HepG2 (cell line): Measurements from ENCODE around the gene GATA5. TPM values are rescaled to one million over a fixed set of nuclear protein-coding genes. Genes with fewer than 3 reads are reported as not detected.
A peak's percentile ranks its signal among the peaks of the same experiment; 100 is the strongest.

Experiments
- ARID4A ChIP-seq: sonication (generic); formaldehyde crosslinking; IDR thresholded peaks from 2 replicates; pipeline ENCODE4 v1.5.0; 2020; ENCODE audit warnings: mild to moderate bottlenecking, missing genetic modification reagents, borderline replicate concordance
- CBFB ChIP-seq: sonication (generic); formaldehyde crosslinking; IDR thresholded peaks from 2 replicates; pipeline ENCODE4 v1.4.0; 2020; ENCODE audit warnings: missing genetic modification reagents
- ISX ChIP-seq: sonication (generic); formaldehyde crosslinking; conservative IDR thresholded peaks from 2 replicates; pipeline ENCODE4 v1.5.0; 2020; ENCODE audit warnings: missing genetic modification reagents
- NFE2 ChIP-seq: sonication (generic); formaldehyde crosslinking; IDR thresholded peaks from 2 replicates; pipeline ENCODE4 v1.4.0; 2020; ENCODE audit warnings: missing genetic modification reagents
- SP5 ChIP-seq: IDR thresholded peaks from 2 replicates; pipeline ENCODE4 v1.6.1; 2016; ENCODE audit warnings: low read depth, borderline replicate concordance
- TP53 ChIP-seq: sonication (generic); formaldehyde crosslinking; conservative IDR thresholded peaks from 2 replicates; pipeline ENCODE4 v1.4.0; 2020; ENCODE audit warnings: missing genetic modification reagents
- ZBTB7B ChIP-seq: sonication (generic); formaldehyde crosslinking; IDR thresholded peaks from 2 replicates; pipeline ENCODE4 v1.4.0; 2020; ENCODE audit warnings: missing genetic modification reagents
- ZNF17 ChIP-seq: sonication (generic); formaldehyde crosslinking; IDR thresholded peaks from 2 replicates; pipeline ENCODE4 v1.5.0; 2020; ENCODE audit warnings: mild to moderate bottlenecking, missing genetic modification reagents
- ZNF180 ChIP-seq: sonication (generic); formaldehyde crosslinking; IDR thresholded peaks from 2 replicates; pipeline ENCODE4 v1.4.0; 2020; ENCODE audit warnings: low read depth, missing genetic modification reagents, borderline replicate concordance
- ZNF362 ChIP-seq: sonication (generic); formaldehyde crosslinking; IDR thresholded peaks from 2 replicates; pipeline ENCODE4 v1.4.0; 2020; ENCODE audit warnings: missing genetic modification reagents, mild to moderate bottlenecking, borderline replicate concordance
- ZNF746 ChIP-seq: sonication (generic); formaldehyde crosslinking; IDR thresholded peaks from 2 replicates; pipeline ENCODE4 v1.8.0; 2022; ENCODE audit warnings: mild to moderate bottlenecking, missing genetic modification reagents
- ZNF780A ChIP-seq: sonication (generic); formaldehyde crosslinking; IDR thresholded peaks from 2 replicates; pipeline ENCODE4 v1.8.0; 2022; ENCODE audit warnings: mild to moderate bottlenecking, missing genetic modification reagents, moderate library complexity
- ZNF841 ChIP-seq: sonication (generic); formaldehyde crosslinking; IDR thresholded peaks from 2 replicates; pipeline ENCODE4 v1.8.1; 2023; ENCODE audit warnings: missing genetic modification reagents, borderline replicate concordance
- polyA plus RNA-seq, 8 experiments: library from polyadenylated mRNA; depleted of rRNA in 3 of 8; stranded (reverse) in 7 of 8; unstranded in 1 of 8; fragments of >200 nt; fragmentation: Illumina TruSeq in 4 of 8; extraction: Trizol in 4 of 8; gene quantifications; 2 replicates each; pipeline versions ENCODE4 v1.2.1 to v1.2.3, GENCODE V29; 2011 to 2016; ENCODE audit warnings: low read depth in 4 of 8, missing spikeins in 1 of 8, mixed read lengths in 1 of 8; ENCODE audit not compliant: insufficient read depth in 1 of 8
- total RNA-seq, 5 experiments: library from RNA; depleted of rRNA; stranded (reverse); fragments of >200 nt; fragmentation: Illumina TruSeq; extraction: Trizol; gene quantifications; 2 replicates each; pipeline ENCODE4 v1.2.3, GENCODE V29; 2016; ENCODE audit warnings: low read depth in 1 of 5
- TF ChIP-seq, protein P1 (sequence below): sonication (generic); formaldehyde crosslinking; IDR thresholded peaks from 2 replicates; pipeline ENCODE4 v1.8.0; 2022; ENCODE audit warnings: missing genetic modification reagents, mild to moderate bottlenecking, moderate library complexity, borderline replicate concordance
- TF ChIP-seq, protein P2 (sequence below): sonication (generic); formaldehyde crosslinking; IDR thresholded peaks from 2 replicates; pipeline ENCODE4 v1.5.1; 2020; ENCODE audit warnings: mild to moderate bottlenecking, moderate library complexity, missing genetic modification reagents
- TF ChIP-seq, protein P3 (sequence below): sonication (generic); formaldehyde crosslinking; IDR thresholded peaks from 2 replicates; pipeline ENCODE4 v1.4.0; 2020; ENCODE audit warnings: mild to moderate bottlenecking, missing genetic modification reagents, borderline replicate concordance

The GATA5 gene
- total and polyA plus RNA-seq, 2 of the 13 experiments (the other 11 are each of a cell fraction or from before 2014, with no cell fraction given), result 0.12 to 0.20 TPM

DNA sequence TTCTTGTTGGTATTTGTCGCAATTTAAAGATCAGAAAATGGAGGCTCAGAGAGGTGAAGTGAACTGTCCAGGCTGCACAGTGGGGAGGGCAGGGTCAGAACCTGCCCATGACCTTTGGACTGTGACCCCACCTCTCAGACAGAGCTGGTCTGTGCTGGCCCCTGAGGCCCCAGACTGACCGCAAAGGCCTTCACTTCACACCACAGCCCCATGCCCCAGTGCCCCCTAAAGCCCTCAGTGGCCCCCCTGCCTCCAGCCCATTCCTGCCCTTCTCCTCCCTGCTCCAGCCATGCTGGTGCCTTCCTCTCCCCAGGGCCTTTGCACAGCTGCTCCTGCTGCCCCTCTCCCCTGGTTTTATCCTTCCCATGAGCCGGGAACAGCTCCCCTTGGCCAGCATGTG lies 39.1 kb downstream of the GATA5 start (continued):
- no peak for TF ChIP-seq ZNF841 (CRISPR knock-in tag)
- TF ChIP-seq SP5 (CRISPR knock-in tag), result peak; percentile 14; the same call in 1 of the 2 replicates
- TF ChIP-seq, protein P1, sequence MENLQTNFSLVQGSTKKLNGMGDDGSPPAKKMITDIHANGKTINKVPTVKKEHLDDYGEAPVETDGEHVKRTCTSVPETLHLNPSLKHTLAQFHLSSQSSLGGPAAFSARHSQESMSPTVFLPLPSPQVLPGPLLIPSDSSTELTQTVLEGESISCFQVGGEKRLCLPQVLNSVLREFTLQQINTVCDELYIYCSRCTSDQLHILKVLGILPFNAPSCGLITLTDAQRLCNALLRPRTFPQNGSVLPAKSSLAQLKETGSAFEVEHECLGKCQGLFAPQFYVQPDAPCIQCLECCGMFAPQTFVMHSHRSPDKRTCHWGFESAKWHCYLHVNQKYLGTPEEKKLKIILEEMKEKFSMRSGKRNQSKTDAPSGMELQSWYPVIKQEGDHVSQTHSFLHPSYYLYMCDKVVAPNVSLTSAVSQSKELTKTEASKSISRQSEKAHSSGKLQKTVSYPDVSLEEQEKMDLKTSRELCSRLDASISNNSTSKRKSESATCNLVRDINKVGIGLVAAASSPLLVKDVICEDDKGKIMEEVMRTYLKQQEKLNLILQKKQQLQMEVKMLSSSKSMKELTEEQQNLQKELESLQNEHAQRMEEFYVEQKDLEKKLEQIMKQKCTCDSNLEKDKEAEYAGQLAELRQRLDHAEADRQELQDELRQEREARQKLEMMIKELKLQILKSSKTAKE (CRISPR knock-in tag), result peak; percentile 30; the same call in 1 of the 2 replicates
- TF ChIP-seq TP53 (CRISPR knock-in tag), result no peak
- TF ChIP-seq ARID4A (CRISPR knock-in tag), result peak; percentile 35; the same call in 1 of the 2 replicates
- peak; percentile 95 for TF ChIP-seq CBFB
- TF ChIP-seq ZBTB7B (CRISPR knock-in tag), result 0 out of 2 replicates have a peak, but pooled peaks have one; percentile 53
- peak; percentile 41 for TF ChIP-seq ZNF746 (CRISPR knock-in tag)
- TF ChIP-seq, protein P2, sequence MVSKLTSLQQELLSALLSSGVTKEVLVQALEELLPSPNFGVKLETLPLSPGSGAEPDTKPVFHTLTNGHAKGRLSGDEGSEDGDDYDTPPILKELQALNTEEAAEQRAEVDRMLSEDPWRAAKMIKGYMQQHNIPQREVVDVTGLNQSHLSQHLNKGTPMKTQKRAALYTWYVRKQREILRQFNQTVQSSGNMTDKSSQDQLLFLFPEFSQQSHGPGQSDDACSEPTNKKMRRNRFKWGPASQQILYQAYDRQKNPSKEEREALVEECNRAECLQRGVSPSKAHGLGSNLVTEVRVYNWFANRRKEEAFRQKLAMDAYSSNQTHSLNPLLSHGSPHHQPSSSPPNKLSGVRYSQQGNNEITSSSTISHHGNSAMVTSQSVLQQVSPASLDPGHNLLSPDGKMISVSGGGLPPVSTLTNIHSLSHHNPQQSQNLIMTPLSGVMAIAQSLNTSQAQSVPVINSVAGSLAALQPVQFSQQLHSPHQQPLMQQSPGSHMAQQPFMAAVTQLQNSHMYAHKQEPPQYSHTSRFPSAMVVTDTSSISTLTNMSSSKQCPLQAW (CRISPR knock-in tag), result no peak
- TF ChIP-seq NFE2 (CRISPR knock-in tag), result no peak
- TF ChIP-seq ZNF362 (CRISPR knock-in tag), result no peak
- TF ChIP-seq ZNF180 (CRISPR knock-in tag), result no peak
- TF ChIP-seq, protein P3, sequence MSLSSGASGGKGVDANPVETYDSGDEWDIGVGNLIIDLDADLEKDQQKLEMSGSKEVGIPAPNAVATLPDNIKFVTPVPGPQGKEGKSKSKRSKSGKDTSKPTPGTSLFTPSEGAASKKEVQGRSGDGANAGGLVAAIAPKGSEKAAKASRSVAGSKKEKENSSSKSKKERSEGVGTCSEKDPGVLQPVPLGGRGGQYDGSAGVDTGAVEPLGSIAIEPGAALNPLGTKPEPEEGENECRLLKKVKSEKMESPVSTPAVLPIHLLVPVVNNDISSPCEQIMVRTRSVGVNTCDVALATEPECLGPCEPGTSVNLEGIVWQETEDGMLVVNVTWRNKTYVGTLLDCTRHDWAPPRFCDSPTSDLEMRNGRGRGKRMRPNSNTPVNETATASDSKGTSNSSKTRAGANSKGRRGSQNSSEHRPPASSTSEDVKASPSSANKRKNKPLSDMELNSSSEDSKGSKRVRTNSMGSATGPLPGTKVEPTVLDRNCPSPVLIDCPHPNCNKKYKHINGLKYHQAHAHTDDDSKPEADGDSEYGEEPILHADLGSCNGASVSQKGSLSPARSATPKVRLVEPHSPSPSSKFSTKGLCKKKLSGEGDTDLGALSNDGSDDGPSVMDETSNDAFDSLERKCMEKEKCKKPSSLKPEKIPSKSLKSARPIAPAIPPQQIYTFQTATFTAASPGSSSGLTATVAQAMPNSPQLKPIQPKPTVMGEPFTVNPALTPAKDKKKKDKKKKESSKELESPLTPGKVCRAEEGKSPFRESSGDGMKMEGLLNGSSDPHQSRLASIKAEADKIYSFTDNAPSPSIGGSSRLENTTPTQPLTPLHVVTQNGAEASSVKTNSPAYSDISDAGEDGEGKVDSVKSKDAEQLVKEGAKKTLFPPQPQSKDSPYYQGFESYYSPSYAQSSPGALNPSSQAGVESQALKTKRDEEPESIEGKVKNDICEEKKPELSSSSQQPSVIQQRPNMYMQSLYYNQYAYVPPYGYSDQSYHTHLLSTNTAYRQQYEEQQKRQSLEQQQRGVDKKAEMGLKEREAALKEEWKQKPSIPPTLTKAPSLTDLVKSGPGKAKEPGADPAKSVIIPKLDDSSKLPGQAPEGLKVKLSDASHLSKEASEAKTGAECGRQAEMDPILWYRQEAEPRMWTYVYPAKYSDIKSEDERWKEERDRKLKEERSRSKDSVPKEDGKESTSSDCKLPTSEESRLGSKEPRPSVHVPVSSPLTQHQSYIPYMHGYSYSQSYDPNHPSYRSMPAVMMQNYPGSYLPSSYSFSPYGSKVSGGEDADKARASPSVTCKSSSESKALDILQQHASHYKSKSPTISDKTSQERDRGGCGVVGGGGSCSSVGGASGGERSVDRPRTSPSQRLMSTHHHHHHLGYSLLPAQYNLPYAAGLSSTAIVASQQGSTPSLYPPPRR (CRISPR knock-in tag), result peak; percentile 79; the same call in 1 of the 2 replicates
- TF ChIP-seq ZNF17 (CRISPR knock-in tag), result no peak
- TF ChIP-seq ISX (CRISPR knock-in tag), result no peak
- TF ChIP-seq ZNF780A (CRISPR knock-in tag), result no peak
